A549 treated with Mapracorat at 1 μM for 4 hours (cell line): Measurements from ENCODE around the gene DNAH17. TPM values are rescaled to one million over a fixed set of nuclear protein-coding genes. Genes with fewer than 3 reads are reported as not detected.

Experiments used
- total RNA-seq: library from RNA; stranded (reverse); fragments of 200-300 nt; extraction: Qiagen RNA extraction; gene quantifications from 5 replicates; pipeline ENCODE4 v1.2.3, GENCODE V29; 2022

Gene DNAH17, protein sequence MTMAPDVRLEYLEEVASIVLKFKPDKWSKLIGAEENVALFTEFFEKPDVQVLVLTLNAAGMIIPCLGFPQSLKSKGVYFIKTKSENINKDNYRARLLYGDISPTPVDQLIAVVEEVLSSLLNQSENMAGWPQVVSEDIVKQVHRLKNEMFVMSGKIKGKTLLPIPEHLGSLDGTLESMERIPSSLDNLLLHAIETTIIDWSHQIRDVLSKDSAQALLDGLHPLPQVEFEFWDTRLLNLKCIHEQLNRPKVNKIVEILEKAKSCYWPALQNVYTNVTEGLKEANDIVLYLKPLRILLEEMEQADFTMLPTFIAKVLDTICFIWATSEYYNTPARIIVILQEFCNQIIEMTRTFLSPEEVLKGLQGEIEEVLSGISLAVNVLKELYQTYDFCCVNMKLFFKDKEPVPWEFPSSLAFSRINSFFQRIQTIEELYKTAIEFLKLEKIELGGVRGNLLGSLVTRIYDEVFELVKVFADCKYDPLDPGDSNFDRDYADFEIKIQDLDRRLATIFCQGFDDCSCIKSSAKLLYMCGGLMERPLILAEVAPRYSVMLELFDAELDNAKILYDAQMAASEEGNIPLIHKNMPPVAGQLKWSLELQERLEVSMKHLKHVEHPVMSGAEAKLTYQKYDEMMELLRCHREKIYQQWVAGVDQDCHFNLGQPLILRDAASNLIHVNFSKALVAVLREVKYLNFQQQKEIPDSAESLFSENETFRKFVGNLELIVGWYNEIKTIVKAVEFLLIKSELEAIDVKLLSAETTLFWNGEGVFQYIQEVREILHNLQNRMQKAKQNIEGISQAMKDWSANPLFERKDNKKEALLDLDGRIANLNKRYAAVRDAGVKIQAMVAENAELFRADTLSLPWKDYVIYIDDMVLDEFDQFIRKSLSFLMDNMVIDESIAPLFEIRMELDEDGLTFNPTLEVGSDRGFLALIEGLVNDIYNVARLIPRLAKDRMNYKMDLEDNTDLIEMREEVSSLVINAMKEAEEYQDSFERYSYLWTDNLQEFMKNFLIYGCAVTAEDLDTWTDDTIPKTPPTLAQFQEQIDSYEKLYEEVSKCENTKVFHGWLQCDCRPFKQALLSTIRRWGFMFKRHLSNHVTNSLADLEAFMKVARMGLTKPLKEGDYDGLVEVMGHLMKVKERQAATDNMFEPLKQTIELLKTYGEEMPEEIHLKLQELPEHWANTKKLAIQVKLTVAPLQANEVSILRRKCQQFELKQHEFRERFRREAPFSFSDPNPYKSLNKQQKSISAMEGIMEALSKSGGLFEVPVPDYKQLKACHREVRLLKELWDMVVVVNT (N-terminal part only)
- 0.80 to 1.2 TPM (median 0.98 TPM) in 5 replicates for total RNA-seq

DNA sequence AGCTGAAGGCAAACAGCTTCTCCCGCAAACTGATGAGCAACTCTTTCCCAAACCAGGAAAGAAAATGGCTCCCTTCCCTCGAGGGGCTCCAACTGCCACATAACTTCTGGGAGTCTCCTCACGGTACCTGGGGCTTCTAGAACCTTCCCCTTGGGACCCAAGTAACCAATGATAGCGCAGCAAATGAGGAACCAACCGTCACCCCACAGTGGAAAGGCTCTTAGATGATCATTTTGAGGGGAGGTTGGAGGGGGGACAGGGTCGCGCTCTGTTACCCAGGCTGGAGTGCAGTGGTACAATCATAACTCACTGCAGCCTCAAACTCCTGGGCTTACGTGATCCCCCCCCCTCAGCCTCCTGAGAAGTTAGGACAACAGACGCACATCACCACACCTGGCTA is at the start of gene DNAH17:
DNAH17 (minus strand) TSS at position 101 of the 400 bp plus-strand sequence. CDS start 2,339 bp downstream, outside the sequence.

GRCh38 chr17:78378225-78379130 is 198.7 kb downstream of the DNAH17 start, which contains the start of gene PGS1:
Gene PGS1 (plus strand): TSS chr17:78378649. CDS start chr17:78378666, 17 bp downstream.

Other genes with a start within 250 kb of the DNAH17 start
- 27.6 to 43.3 TPM (median 36.9 TPM) in 5 replicates for gene SOCS3, start 217.3 kb downstream of the DNAH17 start, total RNA-seq
- 19.8 to 27.1 TPM (median 25.0 TPM) in 5 replicates for gene PGS1, start 198.7 kb downstream of the DNAH17 start, total RNA-seq
- gene CYTH1, start 204.9 kb upstream of the DNAH17 start, total RNA-seq = 53.6 to 72.2 TPM (median 63.6 TPM) in 5 replicates